ENCODE data around the gene COMMD10.
"Not testable (repeated sequence)": the region's sequence is repeated elsewhere in the genome, so short reads cannot be mapped to it uniquely, and the experiment has no call there.

The COMMD10 gene

DNA sequence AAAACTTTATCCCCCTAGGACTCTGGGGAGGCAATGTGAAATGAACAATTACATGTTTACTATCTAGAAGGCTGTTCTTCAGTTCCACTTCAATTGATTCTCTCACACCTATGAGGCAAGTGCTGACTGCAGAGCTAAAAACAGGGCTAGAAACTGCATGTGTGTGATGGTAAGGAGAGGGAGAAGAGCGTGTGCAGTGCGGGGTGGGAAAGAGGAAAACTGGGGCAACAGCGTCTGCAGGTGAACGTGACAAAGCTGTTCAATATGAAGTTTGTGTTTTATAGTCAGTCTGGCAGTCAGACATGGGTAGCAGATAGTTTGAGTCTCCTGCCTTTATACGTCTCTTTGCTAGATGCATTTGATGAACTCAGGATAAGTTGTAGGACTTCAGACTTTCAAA, 6.6 kb upstream of the COMMD10 start:
- Histone ChIP-seq H3K9me3 (ENCODE audit: low read depth, low read length) (no peaks in the 10 kb centered on the region), H3K27ac (no peak overlapping the region), H3K4me3 (no peak overlapping the region), H3K36me3 (ENCODE audit: insufficient read depth, low read length) (no peaks in the 10 kb centered on the region), H3K9ac (ENCODE audit: insufficient read length) (no peak overlapping the region)
- DNase-seq (ENCODE audit: low read depth, low spot score): no peak
- TF ChIP-seq FOXP2 (optimal IDR thresholded peaks at IDR 0.05; ENCODE audit: control extremely low read depth, extremely low read length, insufficient read depth) (no peak), EZH2 (IDR thresholded peaks at IDR 0.05) (no peak), POLR2AphosphoS5 (IDR thresholded peaks at IDR 0.05; ENCODE audit: borderline replicate concordance, low read depth, low read length) (no peak)

DNA sequence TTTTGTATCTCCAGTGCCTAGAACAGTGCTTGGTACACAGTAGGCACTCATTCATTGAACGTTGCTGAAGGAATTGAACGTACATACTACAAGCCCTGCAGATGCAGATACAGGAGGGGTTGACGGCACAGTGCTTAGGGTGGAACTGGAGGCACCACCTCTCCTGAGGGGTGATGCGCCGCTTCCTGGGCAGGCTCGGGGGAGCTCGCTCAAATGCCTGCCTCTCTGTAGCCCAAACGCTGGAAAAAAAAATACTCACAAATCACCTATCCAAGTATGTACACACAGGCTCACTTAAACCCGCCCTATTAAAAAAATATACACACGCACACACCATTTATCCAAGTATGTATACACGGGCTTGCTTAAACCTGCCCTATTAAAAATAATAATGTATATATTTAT, 536 bp upstream of the COMMD10 start:
- Histone ChIP-seq H3K9ac (ENCODE audit: insufficient read length) (peak overlapping the region; percentile 88), H3K4me3 (peak overlapping the region; percentile 82), H3K36me3 (ENCODE audit: insufficient read depth, low read length) (no peaks in the 10 kb centered on the region), H3K9me3 (ENCODE audit: low read depth, low read length) (no peaks in the 10 kb centered on the region), H3K27ac (no peak overlapping the region)
- no peak for TF ChIP-seq EZH2 (IDR thresholded peaks at IDR 0.05)
- no peak for TF ChIP-seq POLR2AphosphoS5 (IDR thresholded peaks at IDR 0.05; ENCODE audit: borderline replicate concordance, low read depth, low read length)
- TF ChIP-seq FOXP2 (optimal IDR thresholded peaks at IDR 0.05; ENCODE audit: control extremely low read depth, extremely low read length, insufficient read depth): no peak
- DNase-seq (ENCODE audit: low read depth, low spot score): no peak

DNA sequence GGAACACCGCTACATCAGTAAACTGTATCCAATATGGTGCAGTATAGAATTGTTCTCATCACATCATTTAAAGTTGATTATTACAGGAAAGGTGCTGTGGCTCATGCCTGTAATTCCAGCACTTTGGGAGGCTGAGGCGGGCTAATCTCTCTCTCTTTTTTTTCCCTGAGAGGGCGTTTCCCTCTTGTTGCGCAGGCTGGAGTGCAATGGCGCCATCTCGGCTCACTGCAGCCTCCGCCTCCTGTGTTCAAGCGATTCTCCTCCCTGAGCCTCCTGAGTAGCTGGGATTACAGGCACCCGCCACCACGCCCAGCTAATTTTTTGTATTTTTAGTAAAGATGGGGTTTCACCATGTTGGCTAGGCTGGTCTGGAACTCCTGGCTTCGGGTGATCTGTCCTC, 1.5 kb downstream of the COMMD10 start:
- H3K36me3 ChIP-seq (ENCODE audit: insufficient read depth, low read length); H3K9me3 ChIP-seq (ENCODE audit: low read depth, low read length); H3K9ac ChIP-seq (ENCODE audit: insufficient read length); H3K27ac ChIP-seq; DNase-seq (ENCODE audit: low read depth, low spot score): not testable (repeated sequence)
- H3K4me3 ChIP-seq: peak overlapping the region; percentile 82; the same call in 1 of the 2 replicates

DNA sequence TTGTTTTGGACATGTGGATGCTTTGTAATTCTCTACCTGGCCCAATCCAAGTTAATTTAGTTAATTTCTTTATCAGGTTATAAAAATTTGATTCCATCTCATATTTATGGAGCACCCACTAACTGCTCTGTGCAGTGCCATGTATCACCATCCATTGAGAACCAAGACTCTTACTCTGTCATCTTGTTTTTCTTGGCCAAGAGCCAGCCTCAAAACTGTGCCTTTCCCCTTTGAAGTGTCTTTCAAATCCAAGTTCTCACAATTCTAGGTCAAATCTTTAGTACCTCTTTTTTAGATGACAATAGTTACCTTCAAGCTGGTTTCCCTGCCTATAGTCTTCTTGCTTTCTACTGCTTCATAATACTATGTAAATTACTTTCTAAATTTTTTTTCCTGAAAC, 3.2 kb downstream of the COMMD10 start:
- Histone ChIP-seq H3K4me3 (no peak overlapping the region), H3K9me3 (ENCODE audit: low read depth, low read length) (no peaks in the 10 kb centered on the region), H3K9ac (ENCODE audit: insufficient read length) (no peak overlapping the region), H3K27ac (no peak overlapping the region), H3K36me3 (ENCODE audit: insufficient read depth, low read length) (peaks cover 18% of the 10 kb centered on the region)
- no peak for DNase-seq (ENCODE audit: low read depth, low spot score)
- TF ChIP-seq EZH2 (IDR thresholded peaks at IDR 0.05) (no peak), POLR2AphosphoS5 (IDR thresholded peaks at IDR 0.05; ENCODE audit: borderline replicate concordance, low read depth, low read length) (no peak), FOXP2 (optimal IDR thresholded peaks at IDR 0.05; ENCODE audit: control extremely low read depth, extremely low read length, insufficient read depth) (no peak)

DNA sequence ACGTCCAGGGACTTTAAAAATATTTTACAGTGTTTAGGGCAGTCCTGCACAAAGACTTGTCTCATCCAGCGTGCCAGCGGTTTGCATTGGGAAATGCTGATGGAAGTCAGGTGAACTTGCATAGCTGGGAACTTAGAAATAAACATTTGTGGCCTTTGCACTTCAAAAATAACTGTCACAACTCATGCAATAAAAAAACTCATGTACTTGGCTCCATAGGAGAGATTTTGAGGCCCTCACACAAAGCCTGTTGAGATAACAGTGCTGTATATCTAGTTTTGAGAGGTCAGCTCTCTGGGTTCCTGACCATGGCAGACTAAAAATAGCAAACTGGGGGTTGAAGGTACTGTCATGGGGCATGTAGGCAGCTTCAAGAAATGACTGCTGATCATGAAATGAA, 5.5 kb downstream of the COMMD10 start:
- H3K27ac ChIP-seq: no peak overlapping the region
- no peak for DNase-seq (ENCODE audit: low read depth, low spot score)
- H3K9ac ChIP-seq (ENCODE audit: insufficient read length): no peak overlapping the region
- no peak for TF ChIP-seq EZH2 (IDR thresholded peaks at IDR 0.05)
- TF ChIP-seq POLR2AphosphoS5 (IDR thresholded peaks at IDR 0.05; ENCODE audit: borderline replicate concordance, low read depth, low read length): no peak
- no peak for TF ChIP-seq FOXP2 (optimal IDR thresholded peaks at IDR 0.05; ENCODE audit: control extremely low read depth, extremely low read length, insufficient read depth)
- H3K4me3 ChIP-seq: no peak overlapping the region
- no peaks in the 10 kb centered on the region for H3K9me3 ChIP-seq (ENCODE audit: low read depth, low read length)
- peaks cover 41% of the 10 kb centered on the region for H3K36me3 ChIP-seq (ENCODE audit: insufficient read depth, low read length)

DNA sequence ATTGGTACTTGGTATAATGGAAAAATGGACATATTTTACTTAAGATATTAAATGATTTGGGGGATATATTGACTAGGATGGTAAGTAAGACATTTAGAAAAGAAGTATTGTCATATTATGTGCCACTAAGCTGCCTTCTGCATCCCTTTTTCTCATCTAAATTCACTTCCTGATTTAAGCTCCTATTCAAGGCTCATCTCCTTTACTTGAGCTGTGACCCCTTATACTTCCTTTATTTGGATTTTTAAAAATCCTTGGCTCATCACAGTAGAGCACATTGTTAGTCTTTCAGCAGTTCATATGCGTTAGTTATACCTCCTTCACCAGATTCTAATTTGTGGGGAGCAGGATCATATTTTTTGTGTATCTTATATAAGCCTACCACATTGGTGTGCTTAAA, 6.6 kb downstream of the COMMD10 start:
- H3K9me3 ChIP-seq (ENCODE audit: low read depth, low read length): no peaks in the 10 kb centered on the region
- H3K27ac ChIP-seq: no peak overlapping the region
- peaks cover 51% of the 10 kb centered on the region for H3K36me3 ChIP-seq (ENCODE audit: insufficient read depth, low read length)
- TF ChIP-seq FOXP2 (optimal IDR thresholded peaks at IDR 0.05; ENCODE audit: control extremely low read depth, extremely low read length, insufficient read depth): no peak
- TF ChIP-seq EZH2 (IDR thresholded peaks at IDR 0.05): no peak
- TF ChIP-seq POLR2AphosphoS5 (IDR thresholded peaks at IDR 0.05; ENCODE audit: borderline replicate concordance, low read depth, low read length): no peak
- H3K9ac ChIP-seq (ENCODE audit: insufficient read length): no peak overlapping the region
- H3K4me3 ChIP-seq: no peak overlapping the region
- no peak for DNase-seq (ENCODE audit: low read depth, low spot score)

DNA sequence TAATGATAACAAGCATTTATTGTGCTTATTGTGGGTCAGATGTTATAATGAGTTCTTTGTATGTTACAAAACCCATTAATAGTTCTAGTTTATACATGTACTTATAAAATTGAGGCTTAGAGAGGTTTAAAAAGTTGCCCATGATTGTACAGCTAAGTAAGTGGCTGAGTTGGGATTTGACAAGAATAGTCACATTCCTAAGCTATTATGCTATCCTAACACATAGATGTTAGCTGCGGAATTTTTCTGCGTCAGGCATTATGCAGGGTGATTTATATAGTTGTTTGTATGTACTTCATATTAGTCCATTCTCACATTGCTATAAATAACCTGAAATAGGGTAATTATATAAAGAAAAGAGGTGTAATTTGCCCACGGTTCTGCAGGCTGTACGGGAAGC, 12.5 kb downstream of the COMMD10 start:
- no peak overlapping the region for H3K4me3 ChIP-seq
- H3K36me3 ChIP-seq (ENCODE audit: insufficient read depth, low read length): peaks cover 62% of the 10 kb centered on the region
- DNase-seq (ENCODE audit: low read depth, low spot score): no peak
- H3K27ac ChIP-seq: no peak overlapping the region
- H3K9ac ChIP-seq (ENCODE audit: insufficient read length): no peak overlapping the region
- H3K9me3 ChIP-seq (ENCODE audit: low read depth, low read length): no peaks in the 10 kb centered on the region
- TF ChIP-seq POLR2AphosphoS5 (IDR thresholded peaks at IDR 0.05; ENCODE audit: borderline replicate concordance, low read depth, low read length) (no peak), FOXP2 (optimal IDR thresholded peaks at IDR 0.05; ENCODE audit: control extremely low read depth, extremely low read length, insufficient read depth) (no peak), EZH2 (IDR thresholded peaks at IDR 0.05) (no peak)

DNA sequence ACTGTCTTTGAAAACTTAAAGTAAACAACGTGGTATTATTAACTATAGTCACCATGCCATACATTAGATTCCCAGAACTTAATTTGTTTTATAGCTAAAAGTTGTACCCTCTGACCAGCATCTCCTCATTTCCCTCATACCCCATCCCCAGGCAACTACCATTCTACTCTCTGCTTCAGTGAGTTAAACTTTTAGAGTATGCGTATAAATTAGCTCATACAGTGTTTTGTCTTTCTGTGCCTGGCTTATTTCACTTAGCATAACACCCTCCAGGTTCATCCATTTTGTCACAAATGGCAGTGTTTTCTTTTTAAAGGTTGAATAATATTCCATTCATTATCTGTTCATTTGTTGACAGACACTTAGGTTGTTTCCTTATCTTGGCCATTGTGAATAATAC, 14.2 kb downstream of the COMMD10 start:
- no peak for TF ChIP-seq EZH2 (IDR thresholded peaks at IDR 0.05)
- TF ChIP-seq FOXP2 (optimal IDR thresholded peaks at IDR 0.05; ENCODE audit: control extremely low read depth, extremely low read length, insufficient read depth): no peak
- TF ChIP-seq POLR2AphosphoS5 (IDR thresholded peaks at IDR 0.05; ENCODE audit: borderline replicate concordance, low read depth, low read length): no peak
- H3K36me3 ChIP-seq (ENCODE audit: insufficient read depth, low read length): peaks cover 45% of the 10 kb centered on the region
- no peaks in the 10 kb centered on the region for H3K9me3 ChIP-seq (ENCODE audit: low read depth, low read length)
- no peak for DNase-seq (ENCODE audit: low read depth, low spot score)
- H3K9ac ChIP-seq (ENCODE audit: insufficient read length): no peak overlapping the region
- H3K27ac ChIP-seq: no peak overlapping the region
- no peak overlapping the region for H3K4me3 ChIP-seq

DNA sequence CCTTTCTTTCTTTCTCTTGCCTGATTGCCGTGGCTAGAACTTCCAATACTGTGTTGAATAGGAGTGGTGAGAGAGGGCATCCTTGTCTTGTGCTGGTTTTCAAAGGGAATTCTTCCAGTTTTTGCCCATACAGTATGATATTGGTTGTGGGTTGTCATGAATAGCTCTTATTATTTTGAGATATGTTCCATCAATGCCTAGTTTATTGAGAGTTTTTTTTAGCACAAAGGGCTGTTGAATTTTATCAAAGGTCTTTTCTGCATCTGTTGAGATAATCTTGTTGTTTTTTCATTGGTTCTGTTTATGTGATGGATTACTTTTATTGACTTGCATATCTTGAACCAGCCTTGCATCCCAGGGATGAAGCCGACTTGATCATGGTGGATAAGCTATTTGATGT, 20.1 kb downstream of the COMMD10 start:
- not testable (repeated sequence) for H3K9ac ChIP-seq (ENCODE audit: insufficient read length); DNase-seq (ENCODE audit: low read depth, low spot score); H3K36me3 ChIP-seq (ENCODE audit: insufficient read depth, low read length); H3K4me3 ChIP-seq; H3K9me3 ChIP-seq (ENCODE audit: low read depth, low read length); H3K27ac ChIP-seq
